OCI-LY1 (cell line): ENCODE results near the gene COL11A2.

Experiments
- EZH2 ChIP-seq: fragments of 200-600 bp; sonication (generic), shearing (Covaris generic); IDR thresholded peaks from 2 replicates; pipeline ENCODE4 v1.8.0; 2017; ENCODE audit warnings: borderline replicate concordance, mixed run types, mild to moderate bottlenecking, antibody characterized with exemption, low read length, moderate library complexity, mixed read lengths
- TF ChIP-seq, protein P1 (sequence below): fragments of 200-600 bp; sonication (generic), shearing (Covaris generic); IDR thresholded peaks from 2 replicates; pipeline ENCODE4 v1.5.1; 2017; ENCODE audit warnings: mild to moderate bottlenecking, antibody characterized with exemption, low read length, moderate library complexity, mixed read lengths

DNA sequence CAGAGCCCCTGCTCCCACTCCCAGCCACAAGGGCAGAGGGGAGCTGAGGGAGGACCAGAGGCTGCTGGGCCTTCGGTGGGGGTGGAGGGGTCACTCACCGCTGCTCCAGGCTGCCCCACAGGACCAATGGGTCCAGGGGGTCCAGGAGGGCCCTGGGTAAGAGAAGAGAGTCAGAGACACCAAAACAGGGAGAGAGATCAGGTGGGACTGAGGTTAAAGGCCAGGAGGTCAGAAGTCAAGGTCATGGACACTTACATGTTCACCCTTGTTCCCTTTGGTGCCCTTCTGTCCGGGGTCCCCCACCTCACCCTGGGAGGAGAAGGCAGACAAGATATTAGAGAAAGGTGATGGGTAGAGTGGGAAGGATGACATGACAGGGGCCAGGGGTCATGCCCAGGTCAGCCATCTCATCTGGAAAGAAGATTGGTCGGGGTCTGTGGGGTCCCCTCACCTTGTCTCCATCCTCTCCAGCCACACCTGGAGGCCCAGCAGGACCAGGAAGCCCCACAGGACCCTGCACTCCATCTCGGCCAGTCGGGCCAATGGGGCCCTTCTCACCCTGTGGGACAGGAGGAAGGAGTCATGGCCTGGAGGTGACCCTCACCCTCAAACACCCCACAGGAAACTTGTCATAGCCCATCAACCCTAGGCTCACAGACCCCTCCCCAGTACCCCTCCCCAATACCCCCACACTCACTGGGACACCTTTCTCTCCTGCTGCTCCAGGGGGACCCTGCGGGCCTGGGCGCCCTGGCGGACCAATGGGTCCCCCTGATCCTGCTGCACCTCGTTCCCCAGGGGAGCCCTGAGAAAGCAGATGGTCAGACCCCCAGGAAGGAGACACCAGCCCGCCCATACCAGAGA is 21.0 kb downstream of the COL11A2 start:
- TF ChIP-seq, protein P1, sequence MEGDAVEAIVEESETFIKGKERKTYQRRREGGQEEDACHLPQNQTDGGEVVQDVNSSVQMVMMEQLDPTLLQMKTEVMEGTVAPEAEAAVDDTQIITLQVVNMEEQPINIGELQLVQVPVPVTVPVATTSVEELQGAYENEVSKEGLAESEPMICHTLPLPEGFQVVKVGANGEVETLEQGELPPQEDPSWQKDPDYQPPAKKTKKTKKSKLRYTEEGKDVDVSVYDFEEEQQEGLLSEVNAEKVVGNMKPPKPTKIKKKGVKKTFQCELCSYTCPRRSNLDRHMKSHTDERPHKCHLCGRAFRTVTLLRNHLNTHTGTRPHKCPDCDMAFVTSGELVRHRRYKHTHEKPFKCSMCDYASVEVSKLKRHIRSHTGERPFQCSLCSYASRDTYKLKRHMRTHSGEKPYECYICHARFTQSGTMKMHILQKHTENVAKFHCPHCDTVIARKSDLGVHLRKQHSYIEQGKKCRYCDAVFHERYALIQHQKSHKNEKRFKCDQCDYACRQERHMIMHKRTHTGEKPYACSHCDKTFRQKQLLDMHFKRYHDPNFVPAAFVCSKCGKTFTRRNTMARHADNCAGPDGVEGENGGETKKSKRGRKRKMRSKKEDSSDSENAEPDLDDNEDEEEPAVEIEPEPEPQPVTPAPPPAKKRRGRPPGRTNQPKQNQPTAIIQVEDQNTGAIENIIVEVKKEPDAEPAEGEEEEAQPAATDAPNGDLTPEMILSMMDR, result no peak
- no peak for TF ChIP-seq EZH2
